Measurements from ENCODE around the gene TBCD. TPM values are rescaled to one million over a fixed set of nuclear protein-coding genes. Genes with fewer than 3 reads are reported as not detected.

TBCD gene
- total RNA-seq, 2 donors from 2014 or later, result 44.4 to 54.1 TPM

GRCh38 chr17:82802075-82802780, 50.4 kb downstream of the TBCD start:
- ATAC-seq (no peak), DNase-seq (no peak)
- intact Hi-C loops (cut with DNase I, micrococcal nuclease), result no loop called here

GRCh38 chr17:82803185-82803584, 51.3 kb downstream of the TBCD start:
- ATAC-seq, result no peak
- intact Hi-C loops (cut with DNase I, micrococcal nuclease), result no loop called here
- DNase-seq, result no peak

GRCh38 chr17:82803606-82804005, 51.7 kb downstream of the TBCD start:
- intact Hi-C loops (cut with DNase I, micrococcal nuclease), result no loop called here
- ATAC-seq, result no peak
- DNase-seq, result no peak

GRCh38 chr17:82804442-82805191, 52.8 kb downstream of the TBCD start:
- intact Hi-C loops (cut with DNase I, micrococcal nuclease), result no loop called here
- peak; percentile 20 for ATAC-seq

GRCh38 chr17:82805254-82805653, 53.4 kb downstream of the TBCD start:
- ATAC-seq (no peak), DNase-seq (no peak)
- intact Hi-C loops (cut with DNase I, micrococcal nuclease), result no loop called here

More at GRCh38 chr17:82804442-82805191, 52.8 kb downstream of the TBCD start:
- peak in 1 of 2 donors; percentile 57 for DNase-seq

- intact Hi-C loops (cut with DNase I, micrococcal nuclease), result no loop called here
- ATAC-seq (no peak), DNase-seq (no peak)
Measured at GRCh38 chr17:82805823-82806222, 54.0 kb downstream of the TBCD start.

GRCh38 chr17:82806645-82807044, 54.8 kb downstream of the TBCD start:
- DNase-seq (no peak), ATAC-seq (no peak)
- intact Hi-C loops (cut with DNase I, micrococcal nuclease), result no loop called here

GRCh38 chr17:82807101-82807500, 55.2 kb downstream of the TBCD start:
- intact Hi-C loops (cut with DNase I, micrococcal nuclease), result no loop called here
- no peak for DNase-seq
- ATAC-seq, result no peak

- ATAC-seq, result no peak
- intact Hi-C loops (cut with DNase I, micrococcal nuclease), result no loop called here
- no peak for DNase-seq
Measured at GRCh38 chr17:82807562-82807961, 55.7 kb downstream of the TBCD start.

- DNase-seq (no peak), ATAC-seq (no peak)
- intact Hi-C loops (cut with DNase I, micrococcal nuclease), result no loop called here
Measured at GRCh38 chr17:82808006-82808405, 56.1 kb downstream of the TBCD start.

GRCh38 chr17:82808921-82809905, 57.3 kb downstream of the TBCD start:
- DNase-seq, result no peak
- ATAC-seq, result no peak
- intact Hi-C loops (cut with DNase I, micrococcal nuclease), result no loop called here

GRCh38 chr17:82810644-82811430, 59.0 kb downstream of the TBCD start:
- ATAC-seq (no peak), DNase-seq (no peak)
- intact Hi-C loops (cut with DNase I, micrococcal nuclease), result no loop called here

GRCh38 chr17:82812058-82812457, 60.2 kb downstream of the TBCD start:
- intact Hi-C loops (cut with DNase I, micrococcal nuclease), result no loop called here
- no peak for DNase-seq
- no peak for ATAC-seq

- DNase-seq, result no peak
- intact Hi-C loops (cut with DNase I, micrococcal nuclease), result no loop called here
- no peak for ATAC-seq
Measured at GRCh38 chr17:82812601-82813000, 60.7 kb downstream of the TBCD start.

- DNase-seq, result no peak
- intact Hi-C loops (cut with DNase I, micrococcal nuclease), result no loop called here
- ATAC-seq, result no peak
Measured at GRCh38 chr17:82813299-82814051, 61.6 kb downstream of the TBCD start.

- DNase-seq, result peak; percentile 27 to 52
- ATAC-seq, result peak; percentile 64
- intact Hi-C loops (cut with DNase I, micrococcal nuclease), result no loop called here
Measured at GRCh38 chr17:82814834-82815233, 63.0 kb downstream of the TBCD start.

- ATAC-seq (peak; percentile 72), DNase-seq (peak in 1 of 2 donors; percentile 35)
- intact Hi-C loops (cut with DNase I, micrococcal nuclease), result no loop called here
Measured at GRCh38 chr17:82815354-82815753, 63.5 kb downstream of the TBCD start.

GRCh38 chr17:82815790-82816305, 64.0 kb downstream of the TBCD start:
- DNase-seq (peak; percentile 42 to 44), ATAC-seq (peak; percentile 74)
- intact Hi-C loops (cut with DNase I, micrococcal nuclease), result no loop called here

All from left colon (tissue), 2 donors.